H1 (cell line): ENCODE data around the gene ADCK2. TPM values are rescaled to one million over a fixed set of nuclear protein-coding genes. Genes with fewer than 3 reads are reported as not detected.
A peak's percentile ranks its signal among the peaks of the same experiment; 100 is the strongest.

Experiments used
- CTCF ChIA-PET: fragments of 300-600 bp; sonication (Branson Sonifier 250); formaldehyde crosslinking; loops from one replicate; lab custom pipeline; 2021; ENCODE audit not compliant: partially characterized antibody; lab: Charles Lee
- POLR2A ChIA-PET: fragments of 300-600 bp; sonication (Branson Sonifier 250); formaldehyde crosslinking; loops from one replicate; lab custom pipeline; 2021; ENCODE audit warnings: inconsistent platforms; ENCODE audit not compliant: partially characterized antibody; lab: Charles Lee
- DNase-seq, 2 experiments: peaks; one replicate each; pipeline versions ENCODE4 v3.0.0 to v3.0.0-alpha.2; 2010 to 2022; ENCODE audit warnings: low spot score in 2 of 2, low read depth in 1 of 2, mixed read lengths in 1 of 2
- FAIRE-seq: peaks from 2 replicates; lab custom pipeline; 2011; peaks lifted over from hg19 to GRCh38; lab: Jason Lieb, UNC
- H2AFZ ChIP-seq: 2 replicates; pipeline ENCODE4 v1.8.1; 2012; ENCODE audit warnings: low read length, inconsistent platforms
- H2AK5ac ChIP-seq: 2 replicates; pipeline ENCODE4 v1.6.1; 2013; ENCODE audit warnings: low read depth, low read length
- H2BK120ac ChIP-seq: replicated peaks from 2 replicates; pipeline ENCODE3; 2013; ENCODE audit warnings: low read depth, low read length, inconsistent platforms
- H2BK12ac ChIP-seq: 2 replicates; pipeline ENCODE4 v1.6.1; 2013; ENCODE audit warnings: low read depth, low read length
- H2BK15ac ChIP-seq: 2 replicates; pipeline ENCODE4 v1.6.1; 2013; ENCODE audit warnings: low read length
- H2BK20ac ChIP-seq: 2 replicates; pipeline ENCODE4 v1.6.1; 2013; ENCODE audit warnings: low read length
- H2BK5ac ChIP-seq: 2 replicates; pipeline ENCODE4 v1.6.1; 2013; ENCODE audit warnings: low read depth, low read length
- H3K14ac ChIP-seq: 2 replicates; pipeline ENCODE4 v1.6.1; 2013; ENCODE audit warnings: inconsistent platforms; ENCODE audit not compliant: insufficient read length
- H3K18ac ChIP-seq: 2 replicates; pipeline ENCODE4 v1.6.1; 2013; ENCODE audit warnings: low read length; ENCODE audit errors: extremely low read depth
- H3K23ac ChIP-seq: 2 replicates; pipeline ENCODE4 v1.6.1; 2013; ENCODE audit warnings: inconsistent platforms; ENCODE audit not compliant: insufficient read length
- H3K23me2 ChIP-seq: 2 replicates; pipeline ENCODE4 v1.6.1; 2013; ENCODE audit warnings: low read depth, low read length
- H3K27ac ChIP-seq: 2 replicates; pipeline ENCODE4 v1.6.1; 2011; ENCODE audit warnings: low read depth, low read length, inconsistent platforms
- H3K27me3 ChIP-seq, 4 experiments: replicated peaks in 1 of 4; 1 replicate in 1 of 4; 2 replicates in 3 of 4; pipeline versions ENCODE4 v1.6.1 to v1.8.1; 2011 to 2013; ENCODE audit warnings: low read length in 3 of 4, mild to moderate bottlenecking in 3 of 4, inconsistent platforms in 2 of 4, mixed read lengths in 2 of 4, moderate library complexity in 1 of 4; ENCODE audit not compliant: control insufficient read depth in 3 of 4, insufficient read depth in 3 of 4; ENCODE audit errors: extremely low read depth in 1 of 4
- H3K36me3 ChIP-seq, 4 experiments: 2 replicates each; pipeline versions ENCODE4 v1.6.1 to v1.8.1; 2011 to 2013; ENCODE audit warnings: mild to moderate bottlenecking in 4 of 4, low read length in 3 of 4, moderate library complexity in 2 of 4, control low read depth in 1 of 4, inconsistent platforms in 1 of 4; ENCODE audit not compliant: insufficient read depth in 4 of 4, control insufficient read depth in 2 of 4
- H3K4ac ChIP-seq: replicated peaks from 2 replicates; pipeline ENCODE3; 2013; ENCODE audit warnings: low read length, low read depth, mixed read lengths, inconsistent platforms; ENCODE audit not compliant: insufficient read length
- H3K4me1 ChIP-seq, 4 experiments: replicated peaks in 1 of 4; 1 replicate in 1 of 4; 2 replicates in 3 of 4; pipeline versions ENCODE4 v1.6.1 to v1.8.1; 2011 to 2013; ENCODE audit warnings: low read length in 3 of 4, inconsistent platforms in 2 of 4, mixed read lengths in 1 of 4; ENCODE audit not compliant: insufficient read depth in 4 of 4, control insufficient read depth in 3 of 4
- H3K4me2 ChIP-seq, 2 experiments: 2 replicates each; pipeline versions ENCODE4 v1.6.1 to v1.8.1; 2011 to 2013; ENCODE audit warnings: low read depth in 2 of 2, low read length in 2 of 2, control low read depth in 1 of 2, inconsistent platforms in 1 of 2, mild to moderate bottlenecking in 1 of 2; ENCODE audit not compliant: insufficient read depth in 1 of 2
- H3K4me3 ChIP-seq, 4 experiments: fragments of 200-600, 300-600 bp in 1 of 4; sonication (generic), shearing (Covaris generic), sonication (Bioruptor Twin) in 1 of 4; 2 replicates each; pipeline versions ENCODE4 v1.5.1 to v1.8.1; 2011 to 2016; ENCODE audit warnings: low read length in 4 of 4, low read depth in 3 of 4, control low read depth in 2 of 4, inconsistent platforms in 2 of 4, mild to moderate bottlenecking in 2 of 4, mixed read lengths in 1 of 4, moderate library complexity in 1 of 4; ENCODE audit not compliant: insufficient read depth in 2 of 4; ENCODE audit errors: extremely low read depth in 1 of 4
- H3K56ac ChIP-seq: replicated peaks from 2 replicates; pipeline ENCODE3; 2013; ENCODE audit warnings: low read depth, mild to moderate bottlenecking, mixed read lengths, low read length, inconsistent platforms; ENCODE audit not compliant: insufficient read length
- H3K79me1 ChIP-seq: 2 replicates; pipeline ENCODE4 v1.6.1; 2013; ENCODE audit warnings: low read depth, low read length, control low read depth
- H3K79me2 ChIP-seq, 2 experiments: 2 replicates each; pipeline versions ENCODE4 v1.6.1 to v1.8.1; 2012 to 2013; ENCODE audit warnings: low read length in 2 of 2, mild to moderate bottlenecking in 2 of 2, inconsistent platforms in 1 of 2; ENCODE audit not compliant: insufficient read depth in 2 of 2, control insufficient read depth in 1 of 2
- H3K9ac ChIP-seq, 4 experiments: replicated peaks in 1 of 4; 1 replicate in 1 of 4; 2 replicates in 3 of 4; pipeline versions ENCODE4 v1.6.1 to v1.8.1; 2011 to 2013; ENCODE audit warnings: low read depth in 3 of 4, low read length in 3 of 4, control low read depth in 2 of 4, mild to moderate bottlenecking in 2 of 4, moderate library complexity in 2 of 4, inconsistent platforms in 1 of 4; ENCODE audit errors: extremely low read depth in 1 of 4
- H3K9me3 ChIP-seq, 2 experiments: 2 replicates each; pipeline versions ENCODE4 v1.6.1 to v1.8.1; 2012 to 2013; ENCODE audit warnings: mild to moderate bottlenecking in 2 of 2, moderate library complexity in 2 of 2, control low read depth in 1 of 2, inconsistent platforms in 1 of 2, low read depth in 1 of 2, low read length in 1 of 2, mixed read lengths in 1 of 2; ENCODE audit not compliant: insufficient read depth in 2 of 2
- H4K20me1 ChIP-seq, 2 experiments: replicated peaks in 1 of 2; 2 replicates each; pipeline versions ENCODE3 to v1.8.1; 2011 to 2013; ENCODE audit warnings: inconsistent platforms in 2 of 2, low read length in 2 of 2, mild to moderate bottlenecking in 1 of 2; ENCODE audit not compliant: insufficient read depth in 2 of 2, control insufficient read depth in 1 of 2
- H4K5ac ChIP-seq: 2 replicates; pipeline ENCODE4 v1.6.1; 2013; ENCODE audit warnings: low read length, low read depth, mixed read lengths, inconsistent platforms; ENCODE audit not compliant: insufficient read length
- H4K8ac ChIP-seq: 2 replicates; pipeline ENCODE4 v1.8.0; 2013; ENCODE audit warnings: mild to moderate bottlenecking, moderate library complexity, low read length, inconsistent platforms; ENCODE audit not compliant: insufficient read depth; ENCODE audit errors: extremely low read depth
- H4K91ac ChIP-seq: replicated peaks from 2 replicates; pipeline ENCODE3; 2013; ENCODE audit warnings: low read length, mixed read lengths, inconsistent platforms; ENCODE audit not compliant: insufficient read length
- ATF2 ChIP-seq: IDR thresholded peaks from 2 replicates; pipeline ENCODE4 v1.6.1; 2012; ENCODE audit warnings: low read length, inconsistent platforms
- BCL11A ChIP-seq, 2 experiments: IDR thresholded peaks; one replicate each; pipeline ENCODE4 v1.6.1; 2011; ENCODE audit warnings: low read depth in 2 of 2, low read length in 2 of 2, mild to moderate bottlenecking in 2 of 2
- WGBS, 2 experiments: shearing (Covaris generic) in 1 of 2; methylation state at CpG; one replicate each; pipeline versions ENCODE4 v1.1.6 to v1.1.7; 2013 to 2015; ENCODE audit warnings: low lambda C conversion rate in 2 of 2, mixed read lengths in 2 of 2, inconsistent platforms in 1 of 2, low coverage in 1 of 2, missing lambda C conversion rate in 1 of 2; ENCODE audit not compliant: insufficient replicate concordance in 2 of 2, insufficient coverage in 1 of 2, insufficient read length in 1 of 2; ENCODE audit errors: extremely low coverage in 1 of 2, missing lambda C conversion rate in 1 of 2; 5-methylcytosine and 5-hydroxymethylcytosine counted together
- polyA plus RNA-seq, 7 experiments: library from polyadenylated mRNA; depleted of rRNA in 3 of 7; stranded (reverse) in 5 of 7; unstranded in 2 of 7; fragments of >200 nt in 5 of 7; fragments of 200-250 nt in 2 of 7; gene quantifications; 1 replicate in 5 of 7; 2 replicates in 1 of 7; 4 replicates in 1 of 7; pipeline versions ENCODE4 v1.2.1 to v1.2.3, GENCODE V29; 2011 to 2013; ENCODE audit warnings: missing spikeins in 2 of 7, mixed read lengths in 2 of 7
- total RNA-seq: library from RNA; stranded (reverse); fragmentation: NEBNext Ultra II Directional; extraction: Animal tissue kit (Norgen Biotek cat#: 25700); gene quantifications from 2 replicates; pipeline ENCODE4 v1.2.1, GENCODE V29; 2021

The ADCK2 gene
- total and polyA plus RNA-seq, 2 of the 8 experiments (the other 6 are each of a cell fraction or from before 2014, with no cell fraction given): 6.9 to 11.7 TPM

GRCh38 chr7:140654109-140654387 is 18.7 kb upstream of the ADCK2 start:
- Histone ChIP-seq H3K79me2 (no peaks in the 10 kb centered on the region), H2AFZ (no peak overlapping the region), H4K5ac (no peak overlapping the region), H3K27me3 (no peaks in the 10 kb centered on the region; a peak in 1 of 7 replicates), H3K4ac (no peak overlapping the region), H4K91ac (no peak overlapping the region), H3K18ac (no peak overlapping the region), H3K36me3 (no peaks in the 10 kb centered on the region), H4K20me1 (peaks cover 0 to 6% of the 10 kb centered on the region in 2 experiments), H2BK20ac (no peak overlapping the region), H3K79me1 (no peaks in the 10 kb centered on the region), H2BK12ac (no peak overlapping the region), H2AK5ac (no peak overlapping the region), H2BK120ac (no peak overlapping the region), H3K9ac (no peak overlapping the region), H3K4me2 (no peak overlapping the region), H3K14ac (no peak overlapping the region), H3K27ac (no peak overlapping the region), H4K8ac (no peak overlapping the region)
- POLR2A ChIA-PET: interaction anchor here (1.5 kb wide), 1 partner anchor 113 kb away, joined by 3 read pairs; no protein-coding TSS in a partner anchor
- WGBS, 2 experiments: 87% methylated on average over 2 of the region's 2 CpGs; no CpG with 5 or more reads in 1 of the 2 experiments
- no peak for TF ChIP-seq ATF2
- TF ChIP-seq BCL11A (IDR thresholded peaks at IDR 0.05; ENCODE audit: low read depth in 2 of 2, low read length in 2 of 2): no peak
- TF ChIP-seq, all 59 proteins: peak for 0
- CTCF ChIA-PET: interaction anchor here (0.6 to 19.9 kb wide), 23 partner anchors 11 to 338 kb away, joined by 3 to 322 read pairs (median 5); no protein-coding TSS in a partner anchor
- FAIRE-seq: no peak
- Histone ChIP-seq H3K4me1 (peaks cover 0 to 3% (median under 1%) of the 10 kb centered on the region in 4 experiments; a peak in 2 of 7 replicates), H3K23me2 (peaks cover 6% of the 10 kb centered on the region; the same call in 1 of the 2 replicates), H3K23ac (no peak overlapping the region), H2BK5ac (no peak overlapping the region), H3K4me3 (no peak overlapping the region), H2BK15ac (0 out of 2 replicates have a peak overlapping the region, but pooled peaks have one; percentile 83), H3K9me3 (no peaks in the 10 kb centered on the region), H3K56ac (no peak overlapping the region)
- no peak for DNase-seq
